HepG2 (cell line): ENCODE results near the gene MAT2A. TPM values are rescaled to one million over a fixed set of nuclear protein-coding genes. Genes with fewer than 3 reads are reported as not detected.

Experiments used
- CBX1 ChIP-seq: IDR thresholded peaks from one replicate; pipeline ENCODE4 v1.6.1; 2016; ENCODE audit warnings: antibody characterized with exemption, low read depth
- HOXA3 ChIP-seq: sonication (generic); formaldehyde crosslinking; IDR thresholded peaks from 2 replicates; pipeline ENCODE4 v1.5.0; 2020; ENCODE audit warnings: missing genetic modification reagents
- IRF2 ChIP-seq: IDR thresholded peaks from 2 replicates; pipeline ENCODE4 v1.6.1; 2018; ENCODE audit warnings: missing genetic modification reagents, missing compliant biosample characterization
- JARID2 ChIP-seq: sonication (generic); formaldehyde crosslinking; IDR thresholded peaks from 2 replicates; pipeline ENCODE4 v1.8.1; 2023; ENCODE audit warnings: missing genetic modification reagents, inconsistent platforms; ENCODE audit not compliant: insufficient replicate concordance
- NONO ChIP-seq, 2 experiments: fragments of 450-650 bp in 1 of 2; sonication (generic) in 1 of 2; formaldehyde crosslinking in 1 of 2; IDR thresholded peaks in 1 of 2; conservative IDR thresholded peaks in 1 of 2; 2 replicates each; pipeline versions ENCODE4 v1.6.1 to v1.8.0; 2017 to 2022; ENCODE audit warnings: mild to moderate bottlenecking in 1 of 2, missing genetic modification reagents in 1 of 2, moderate library complexity in 1 of 2
- NR2F6 ChIP-seq, 2 experiments: IDR thresholded peaks; 2 replicates each; pipeline ENCODE4 v1.6.1; 2016; ENCODE audit warnings: antibody characterized with exemption in 1 of 2, mild to moderate bottlenecking in 1 of 2
- ONECUT2 ChIP-seq: sonication (generic); formaldehyde crosslinking; IDR thresholded peaks from 2 replicates; pipeline ENCODE4 v1.4.0; 2020; ENCODE audit warnings: missing genetic modification reagents
- PHF5A ChIP-seq: IDR thresholded peaks from one replicate; pipeline ENCODE4 v1.6.1; 2018; ENCODE audit warnings: low read depth, missing genetic modification reagents; ENCODE audit not compliant: unreplicated experiment
- SP2 ChIP-seq: sonication (generic); formaldehyde crosslinking; IDR thresholded peaks from 2 replicates; pipeline ENCODE4 v1.5.1; 2020; ENCODE audit warnings: mild to moderate bottlenecking, missing genetic modification reagents
- SUZ12 ChIP-seq: fragments of 150-350 bp; IDR thresholded peaks from 2 replicates; pipeline ENCODE4 v1.6.1; 2014; ENCODE audit warnings: low read depth, low read length
- THYN1 ChIP-seq: sonication (generic); formaldehyde crosslinking; IDR thresholded peaks from 2 replicates; pipeline ENCODE4 v1.8.1; 2023; ENCODE audit warnings: low read depth, mild to moderate bottlenecking, moderate library complexity, missing genetic modification reagents, borderline replicate concordance
- ZC3H13 ChIP-seq: sonication (generic); formaldehyde crosslinking; IDR thresholded peaks from 2 replicates; pipeline ENCODE4 v1.8.1; 2023; ENCODE audit warnings: mild to moderate bottlenecking, missing genetic modification reagents, moderate library complexity
- ZFP62 ChIP-seq: sonication (generic); formaldehyde crosslinking; IDR thresholded peaks from 2 replicates; pipeline ENCODE4 v1.4.0; 2020; ENCODE audit warnings: missing genetic modification reagents
- ZNF260 ChIP-seq: sonication (generic); formaldehyde crosslinking; IDR thresholded peaks from 2 replicates; pipeline ENCODE4 v1.4.0; 2020; ENCODE audit warnings: missing genetic modification reagents, low read depth, mild to moderate bottlenecking, borderline replicate concordance
- ZNF44 ChIP-seq: sonication (generic); formaldehyde crosslinking; IDR thresholded peaks from 2 replicates; pipeline ENCODE4 v1.5.1; 2020; ENCODE audit warnings: mild to moderate bottlenecking, missing genetic modification reagents
- ZNF607 ChIP-seq: sonication (generic); formaldehyde crosslinking; IDR thresholded peaks from 2 replicates; pipeline ENCODE4 v1.5.1; 2020; ENCODE audit warnings: missing genetic modification reagents, mild to moderate bottlenecking, borderline replicate concordance
- ZNF629 ChIP-seq: sonication (generic); formaldehyde crosslinking; conservative IDR thresholded peaks from 2 replicates; pipeline ENCODE4 v1.5.0; 2020; ENCODE audit warnings: missing genetic modification reagents
- polyA plus RNA-seq, 8 experiments: library from polyadenylated mRNA; depleted of rRNA in 3 of 8; stranded (reverse) in 7 of 8; unstranded in 1 of 8; fragments of >200 nt; fragmentation: Illumina TruSeq in 4 of 8; extraction: Trizol in 4 of 8; gene quantifications; 2 replicates each; pipeline versions ENCODE4 v1.2.1 to v1.2.3, GENCODE V29; 2011 to 2016; ENCODE audit warnings: low read depth in 4 of 8, missing spikeins in 1 of 8, mixed read lengths in 1 of 8; ENCODE audit not compliant: insufficient read depth in 1 of 8
- total RNA-seq, 5 experiments: library from RNA; depleted of rRNA; stranded (reverse); fragments of >200 nt; fragmentation: Illumina TruSeq; extraction: Trizol; gene quantifications; 2 replicates each; pipeline ENCODE4 v1.2.3, GENCODE V29; 2016; ENCODE audit warnings: low read depth in 1 of 5
- TF ChIP-seq, protein P1 (sequence below): sonication (generic); formaldehyde crosslinking; IDR thresholded peaks from 2 replicates; pipeline ENCODE4 v1.8.0; 2022; ENCODE audit warnings: missing genetic modification reagents, low read depth, mild to moderate bottlenecking, borderline replicate concordance
- TF ChIP-seq, protein P2 (sequence below): fragments of 450-650 bp; IDR thresholded peaks from 2 replicates; pipeline ENCODE4 v1.6.1; 2016
- TF ChIP-seq, protein P3 (sequence below): sonication (generic); formaldehyde crosslinking; IDR thresholded peaks from 2 replicates; pipeline ENCODE4 v1.4.0; 2020; ENCODE audit warnings: missing genetic modification reagents, borderline replicate concordance
- TF ChIP-seq, protein P4 (sequence below): sonication (generic); formaldehyde crosslinking; IDR thresholded peaks from 2 replicates; pipeline ENCODE4 v1.4.0; 2020; ENCODE audit warnings: mild to moderate bottlenecking, missing genetic modification reagents
- TF ChIP-seq, protein P5 (sequence below): IDR thresholded peaks from 2 replicates; pipeline ENCODE4 v1.6.1; 2016; ENCODE audit warnings: control low read depth

Gene MAT2A
- total and polyA plus RNA-seq, 2 of the 13 experiments (the other 11 are each of a cell fraction or from before 2014, with no cell fraction given), result 155 to 331 TPM

DNA sequence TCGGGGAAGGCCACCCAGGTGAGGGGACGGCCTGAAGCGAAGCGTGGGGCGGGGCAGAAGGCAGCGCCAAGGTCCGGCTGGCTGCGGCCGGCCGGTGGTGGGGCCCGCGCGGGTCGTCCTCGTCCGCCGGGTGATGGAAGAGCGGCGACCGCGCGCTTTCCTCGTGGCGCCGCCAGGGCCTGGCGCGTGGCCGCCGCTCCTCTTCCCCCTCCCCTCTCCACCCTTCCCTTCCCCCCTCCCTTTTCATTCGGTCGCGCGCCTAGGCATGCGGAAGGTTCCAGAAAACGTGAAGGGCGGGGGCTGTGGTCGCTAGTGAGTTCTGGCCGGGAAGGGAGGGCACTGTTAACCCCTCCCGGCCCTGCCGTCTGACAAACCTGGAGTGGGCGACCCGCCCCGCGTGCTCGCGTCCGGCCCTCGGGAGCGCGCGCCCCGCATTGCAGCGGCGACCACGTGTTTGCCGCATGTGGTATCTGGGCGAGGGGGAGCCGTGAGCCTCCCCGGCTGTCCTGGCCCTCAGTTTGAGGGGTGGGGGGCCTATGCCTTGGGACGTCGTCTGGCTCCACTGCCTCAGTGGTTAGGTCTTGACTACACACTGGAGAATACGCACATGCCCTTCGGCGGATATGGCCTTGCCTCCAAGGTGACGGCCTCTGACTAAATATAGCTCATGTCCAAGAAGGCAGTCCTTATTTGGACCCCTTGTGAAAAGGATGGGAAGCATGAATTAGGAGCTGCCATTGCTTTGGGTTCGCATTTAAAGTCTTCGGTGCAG, 579 bp downstream of the MAT2A start (continued):
- TF ChIP-seq, protein P1, sequence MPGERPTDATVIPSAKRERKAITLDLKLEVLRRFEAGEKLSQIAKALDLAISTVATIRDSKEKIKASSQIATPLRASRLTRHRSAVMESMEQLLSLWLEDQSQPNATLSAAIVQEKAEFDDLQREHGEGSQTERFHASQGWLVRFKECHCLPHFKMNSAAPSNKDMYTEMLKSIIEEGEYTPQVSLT (CRISPR knock-in tag), result no peak
- TF ChIP-seq ZNF629 (CRISPR knock-in tag), result 0 out of 2 replicates have a peak, but pooled peaks have one; percentile 29
- TF ChIP-seq ONECUT2 (CRISPR knock-in tag), result peak; percentile 72
- TF ChIP-seq ZFP62, result no peak
- TF ChIP-seq THYN1 (CRISPR knock-in tag), result no peak
- TF ChIP-seq SP2 (CRISPR knock-in tag), result no peak
- no peak; the same call in 1 of the 2 replicates for TF ChIP-seq ZNF607 (CRISPR knock-in tag)
- no peak for TF ChIP-seq ZNF44 (CRISPR knock-in tag)
- TF ChIP-seq SUZ12, result no peak
- no peak for TF ChIP-seq NONO (IDR thresholded peaks at IDR 0.05)
- TF ChIP-seq NONO (CRISPR knock-in tag; conservative IDR thresholded peaks at IDR 0.05), result peak; percentile 17; the same call in 1 of the 2 replicates
- TF ChIP-seq, protein P2, sequence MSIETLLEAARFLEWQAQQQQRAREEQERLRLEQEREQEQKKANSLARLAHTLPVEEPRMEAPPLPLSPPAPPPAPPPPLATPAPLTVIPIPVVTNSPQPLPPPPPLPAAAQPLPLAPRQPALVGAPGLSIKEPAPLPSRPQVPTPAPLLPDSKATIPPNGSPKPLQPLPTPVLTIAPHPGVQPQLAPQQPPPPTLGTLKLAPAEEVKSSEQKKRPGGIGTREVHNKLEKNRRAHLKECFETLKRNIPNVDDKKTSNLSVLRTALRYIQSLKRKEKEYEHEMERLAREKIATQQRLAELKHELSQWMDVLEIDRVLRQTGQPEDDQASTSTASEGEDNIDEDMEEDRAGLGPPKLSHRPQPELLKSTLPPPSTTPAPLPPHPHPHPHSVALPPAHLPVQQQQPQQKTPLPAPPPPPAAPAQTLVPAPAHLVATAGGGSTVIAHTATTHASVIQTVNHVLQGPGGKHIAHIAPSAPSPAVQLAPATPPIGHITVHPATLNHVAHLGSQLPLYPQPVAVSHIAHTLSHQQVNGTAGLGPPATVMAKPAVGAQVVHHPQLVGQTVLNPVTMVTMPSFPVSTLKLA, result peak; percentile 92
- TF ChIP-seq NR2F6 (IDR thresholded peaks at IDR 0.05), result no peak
- no peak; the same call in 1 of the 2 replicates for TF ChIP-seq NR2F6 (CRISPR knock-in tag; IDR thresholded peaks at IDR 0.05)
- TF ChIP-seq CBX1, result no peak
- no peak for TF ChIP-seq JARID2 (CRISPR knock-in tag)
- peak; percentile 84; the same call in 1 of the 2 replicates for TF ChIP-seq IRF2
- peak; percentile 42; the same call in 1 of the 2 replicates for TF ChIP-seq HOXA3
- TF ChIP-seq, protein P3, sequence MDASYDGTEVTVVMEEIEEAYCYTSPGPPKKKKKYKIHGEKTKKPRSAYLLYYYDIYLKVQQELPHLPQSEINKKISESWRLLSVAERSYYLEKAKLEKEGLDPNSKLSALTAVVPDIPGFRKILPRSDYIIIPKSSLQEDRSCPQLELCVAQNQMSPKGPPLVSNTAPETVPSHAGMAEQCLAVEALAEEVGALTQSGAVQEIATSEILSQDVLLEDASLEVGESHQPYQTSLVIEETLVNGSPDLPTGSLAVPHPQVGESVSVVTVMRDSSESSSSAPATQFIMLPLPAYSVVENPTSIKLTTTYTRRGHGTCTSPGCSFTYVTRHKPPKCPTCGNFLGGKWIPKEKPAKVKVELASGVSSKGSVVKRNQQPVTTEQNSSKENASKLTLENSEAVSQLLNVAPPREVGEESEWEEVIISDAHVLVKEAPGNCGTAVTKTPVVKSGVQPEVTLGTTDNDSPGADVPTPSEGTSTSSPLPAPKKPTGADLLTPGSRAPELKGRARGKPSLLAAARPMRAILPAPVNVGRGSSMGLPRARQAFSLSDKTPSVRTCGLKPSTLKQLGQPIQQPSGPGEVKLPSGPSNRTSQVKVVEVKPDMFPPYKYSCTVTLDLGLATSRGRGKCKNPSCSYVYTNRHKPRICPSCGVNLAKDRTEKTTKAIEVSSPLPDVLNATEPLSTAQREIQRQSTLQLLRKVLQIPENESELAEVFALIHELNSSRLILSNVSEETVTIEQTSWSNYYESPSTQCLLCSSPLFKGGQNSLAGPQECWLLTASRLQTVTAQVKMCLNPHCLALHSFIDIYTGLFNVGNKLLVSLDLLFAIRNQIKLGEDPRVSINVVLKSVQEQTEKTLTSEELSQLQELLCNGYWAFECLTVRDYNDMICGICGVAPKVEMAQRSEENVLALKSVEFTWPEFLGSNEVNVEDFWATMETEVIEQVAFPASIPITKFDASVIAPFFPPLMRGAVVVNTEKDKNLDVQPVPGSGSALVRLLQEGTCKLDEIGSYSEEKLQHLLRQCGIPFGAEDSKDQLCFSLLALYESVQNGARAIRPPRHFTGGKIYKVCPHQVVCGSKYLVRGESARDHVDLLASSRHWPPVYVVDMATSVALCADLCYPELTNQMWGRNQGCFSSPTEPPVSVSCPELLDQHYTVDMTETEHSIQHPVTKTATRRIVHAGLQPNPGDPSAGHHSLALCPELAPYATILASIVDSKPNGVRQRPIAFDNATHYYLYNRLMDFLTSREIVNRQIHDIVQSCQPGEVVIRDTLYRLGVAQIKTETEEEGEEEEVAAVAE (CRISPR knock-in tag), result 0 out of 2 replicates have a peak, but pooled peaks have one; percentile 45
- no peak for TF ChIP-seq ZNF260
- peak; percentile 69 for TF ChIP-seq ZC3H13
- TF ChIP-seq, protein P4, sequence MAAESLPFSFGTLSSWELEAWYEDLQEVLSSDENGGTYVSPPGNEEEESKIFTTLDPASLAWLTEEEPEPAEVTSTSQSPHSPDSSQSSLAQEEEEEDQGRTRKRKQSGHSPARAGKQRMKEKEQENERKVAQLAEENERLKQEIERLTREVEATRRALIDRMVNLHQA, result no peak
- TF ChIP-seq PHF5A, result no peak
- TF ChIP-seq, protein P5, sequence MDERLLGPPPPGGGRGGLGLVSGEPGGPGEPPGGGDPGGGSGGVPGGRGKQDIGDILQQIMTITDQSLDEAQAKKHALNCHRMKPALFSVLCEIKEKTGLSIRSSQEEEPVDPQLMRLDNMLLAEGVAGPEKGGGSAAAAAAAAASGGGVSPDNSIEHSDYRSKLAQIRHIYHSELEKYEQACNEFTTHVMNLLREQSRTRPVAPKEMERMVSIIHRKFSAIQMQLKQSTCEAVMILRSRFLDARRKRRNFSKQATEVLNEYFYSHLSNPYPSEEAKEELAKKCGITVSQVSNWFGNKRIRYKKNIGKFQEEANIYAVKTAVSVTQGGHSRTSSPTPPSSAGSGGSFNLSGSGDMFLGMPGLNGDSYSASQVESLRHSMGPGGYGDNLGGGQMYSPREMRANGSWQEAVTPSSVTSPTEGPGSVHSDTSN (CRISPR knock-in tag), result no peak
